GM23338 (cell line): ENCODE measurements around the gene KIRREL3. TPM values are rescaled to one million over a fixed set of nuclear protein-coding genes. Genes with fewer than 3 reads are reported as not detected.

Experiments
- ATAC-seq: fragments of 200-7000 bp; cut with Tn5 transposase; 3 replicates; pipeline ENCODE4 v1.9.1; 2020
- DNase-seq: peaks from one replicate; pipeline ENCODE4 v3.0.0-alpha.2; 2015; ENCODE audit warnings: low spot score
- H2AFZ ChIP-seq: fragments of 200-600 bp; sonication (generic); 2 replicates; pipeline ENCODE4 v1.8.0; 2016; ENCODE audit warnings: antibody characterized with exemption, mild to moderate bottlenecking, moderate library complexity
- H3F3A ChIP-seq: fragments of 200-600 bp; sonication (generic); replicated peaks from 2 replicates; pipeline ENCODE4 v1.8.0; 2017; ENCODE audit warnings: antibody characterized with exemption, mixed run types, low read depth
- H3K27ac ChIP-seq: fragments of 200-600 bp; sonication (generic); 2 replicates; pipeline ENCODE4 v1.6.1; 2016; ENCODE audit warnings: low read depth
- H3K27me3 ChIP-seq: fragments of 200-600 bp; sonication (generic); 2 replicates; pipeline ENCODE4 v1.8.0; 2016; ENCODE audit warnings: mild to moderate bottlenecking, mixed run types, moderate library complexity; ENCODE audit not compliant: insufficient read depth
- H3K36me3 ChIP-seq: fragments of 200-600 bp; sonication (generic); 2 replicates; pipeline ENCODE4 v1.8.0; 2016; ENCODE audit warnings: mild to moderate bottlenecking; ENCODE audit not compliant: insufficient read depth
- H3K4me1 ChIP-seq: fragments of 200-600 bp; sonication (generic); 2 replicates; pipeline ENCODE4 v1.8.0; 2016; ENCODE audit warnings: mild to moderate bottlenecking, moderate library complexity; ENCODE audit not compliant: insufficient read depth
- H3K4me2 ChIP-seq: fragments of 200-600 bp; sonication (generic); 2 replicates; pipeline ENCODE4 v1.7.1; 2017; ENCODE audit warnings: mixed run types
- H3K4me3 ChIP-seq: fragments of 200-600 bp; sonication (generic); 2 replicates; pipeline ENCODE4 v1.6.1; 2016; ENCODE audit warnings: mixed run types
- H3K79me2 ChIP-seq: fragments of 200-600 bp; sonication (generic); replicated peaks from 2 replicates; pipeline ENCODE4 v1.8.0; 2017; ENCODE audit warnings: mild to moderate bottlenecking; ENCODE audit not compliant: insufficient read depth
- H3K9me2 ChIP-seq: fragments of 200-600 bp; sonication (generic); 2 replicates; pipeline ENCODE4 v1.8.0; 2017; ENCODE audit not compliant: insufficient read depth
- H4K20me1 ChIP-seq: fragments of 200-600 bp; sonication (generic); replicated peaks from 2 replicates; pipeline ENCODE4 v1.8.0; 2017; ENCODE audit warnings: mild to moderate bottlenecking; ENCODE audit not compliant: insufficient read depth
- H3K27ac Mint-ChIP-seq: 2 replicates; pipeline ENCODE4 v1.8.0; 2020; ENCODE audit warnings: inconsistent platforms, mild to moderate bottlenecking, moderate library complexity, mixed read lengths
- H3K27me3 Mint-ChIP-seq: 3 replicates; pipeline ENCODE4 v1.8.0; 2022; ENCODE audit warnings: low read depth, mild to moderate bottlenecking, moderate library complexity, mixed read lengths, inconsistent platforms; ENCODE audit not compliant: insufficient read depth, poor library complexity
- H3K36me3 Mint-ChIP-seq: 3 replicates; pipeline ENCODE4 v1.8.0; 2021; ENCODE audit warnings: low read depth, mild to moderate bottlenecking, inconsistent platforms, moderate library complexity, mixed read lengths
- H3K4me1 Mint-ChIP-seq: 3 replicates; pipeline ENCODE4 v1.8.0; 2020; ENCODE audit warnings: mild to moderate bottlenecking, inconsistent platforms, mixed read lengths
- H3K4me3 Mint-ChIP-seq: 3 replicates; pipeline ENCODE4 v1.8.0; 2021; ENCODE audit warnings: moderate library complexity, mild to moderate bottlenecking, inconsistent platforms, mixed read lengths
- H3K9me3 Mint-ChIP-seq: 3 replicates; pipeline ENCODE4 v1.8.0; 2020; ENCODE audit warnings: moderate library complexity, mild to moderate bottlenecking, inconsistent platforms, mixed read lengths
- CREB1 ChIP-seq: fragments of 250-450 bp; sonication (Bioruptor Pico); IDR thresholded peaks from 2 replicates; pipeline ENCODE4 v1.5.0; 2020; ENCODE audit warnings: low read depth, mild to moderate bottlenecking, moderate library complexity
- EZH2phosphoT487 ChIP-seq: fragments of 200-600 bp; sonication (generic); IDR thresholded peaks from one replicate; pipeline ENCODE4 v1.8.1; 2018; ENCODE audit warnings: antibody characterized with exemption; ENCODE audit not compliant: unreplicated experiment
- NANOG ChIP-seq: IDR thresholded peaks from 2 replicates; pipeline ENCODE4 v1.6.1; 2016; ENCODE audit warnings: antibody characterized with exemption, borderline replicate concordance
- POLR2AphosphoS5 ChIP-seq: IDR thresholded peaks from 2 replicates; pipeline ENCODE4 v1.6.1; 2016; ENCODE audit warnings: antibody characterized with exemption, low read depth
- STAT1 ChIP-seq: IDR thresholded peaks from one replicate; pipeline ENCODE4 v1.6.1; 2016; ENCODE audit warnings: antibody characterized with exemption; ENCODE audit not compliant: unreplicated experiment
- ZNF331 ChIP-seq: fragments of 250-450 bp; sonication (Bioruptor Pico); IDR thresholded peaks from 2 replicates; pipeline ENCODE4 v1.5.0; 2020; ENCODE audit warnings: low read depth, mild to moderate bottlenecking, moderate library complexity
- polyA plus RNA-seq: library from polyadenylated mRNA; unstranded; fragments of >200 nt; fragmentation: Nextera tagmentation; extraction: Ambion mirVana; gene quantifications from 2 replicates; pipeline ENCODE4 v1.2.1, GENCODE V29; 2016
- total RNA-seq: library from RNA; depleted of rRNA; stranded (reverse); fragments of >200 nt; shearing (Covaris generic); gene quantifications from 2 replicates; pipeline ENCODE4 v1.2.3, GENCODE V29; 2014
- TF ChIP-seq, protein P1 (sequence below), 2 experiments: fragments of 200-600 bp in 1 of 2; sonication (generic) in 1 of 2; conservative IDR thresholded peaks; 2 replicates each; pipeline versions ENCODE4 v1.5.1 to v1.6.1; 2016 to 2017; ENCODE audit warnings: antibody characterized with exemption in 2 of 2, low read depth in 2 of 2, mild to moderate bottlenecking in 2 of 2, moderate library complexity in 1 of 2
- TF ChIP-seq, protein P2 (sequence below): IDR thresholded peaks from 2 replicates; pipeline ENCODE4 v1.6.1; 2016; ENCODE audit warnings: antibody characterized with exemption
- TF ChIP-seq, protein P3 (sequence below): IDR thresholded peaks from one replicate; pipeline ENCODE4 v1.6.1; 2018; ENCODE audit warnings: antibody characterized with exemption; ENCODE audit not compliant: unreplicated experiment

Gene KIRREL3
- total and polyA plus RNA-seq, 2 experiments from 2014 or later, result 0.13 to 1.5 TPM

DNA sequence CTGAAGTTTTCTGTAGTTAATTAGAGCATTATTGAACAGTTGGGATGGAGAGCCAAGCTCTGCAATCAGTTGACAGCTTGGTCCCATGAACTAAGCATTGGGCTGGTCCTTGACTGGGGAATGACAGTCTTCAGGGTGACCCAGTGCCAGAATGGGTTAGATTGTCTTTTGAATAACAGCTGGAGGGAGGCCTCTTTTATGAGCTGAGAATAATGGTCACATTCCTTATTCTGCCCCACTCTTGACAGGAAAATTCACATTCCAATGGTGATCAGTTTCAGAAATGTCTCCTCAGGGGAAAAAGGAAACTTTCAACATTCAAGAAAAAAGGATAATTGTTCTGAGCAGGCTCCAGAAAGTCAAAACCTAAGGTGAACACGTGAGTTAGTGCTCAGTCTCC lies 113.9 kb downstream of the KIRREL3 start (continued):
- TF ChIP-seq, protein P1, sequence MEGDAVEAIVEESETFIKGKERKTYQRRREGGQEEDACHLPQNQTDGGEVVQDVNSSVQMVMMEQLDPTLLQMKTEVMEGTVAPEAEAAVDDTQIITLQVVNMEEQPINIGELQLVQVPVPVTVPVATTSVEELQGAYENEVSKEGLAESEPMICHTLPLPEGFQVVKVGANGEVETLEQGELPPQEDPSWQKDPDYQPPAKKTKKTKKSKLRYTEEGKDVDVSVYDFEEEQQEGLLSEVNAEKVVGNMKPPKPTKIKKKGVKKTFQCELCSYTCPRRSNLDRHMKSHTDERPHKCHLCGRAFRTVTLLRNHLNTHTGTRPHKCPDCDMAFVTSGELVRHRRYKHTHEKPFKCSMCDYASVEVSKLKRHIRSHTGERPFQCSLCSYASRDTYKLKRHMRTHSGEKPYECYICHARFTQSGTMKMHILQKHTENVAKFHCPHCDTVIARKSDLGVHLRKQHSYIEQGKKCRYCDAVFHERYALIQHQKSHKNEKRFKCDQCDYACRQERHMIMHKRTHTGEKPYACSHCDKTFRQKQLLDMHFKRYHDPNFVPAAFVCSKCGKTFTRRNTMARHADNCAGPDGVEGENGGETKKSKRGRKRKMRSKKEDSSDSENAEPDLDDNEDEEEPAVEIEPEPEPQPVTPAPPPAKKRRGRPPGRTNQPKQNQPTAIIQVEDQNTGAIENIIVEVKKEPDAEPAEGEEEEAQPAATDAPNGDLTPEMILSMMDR (conservative IDR thresholded peaks at IDR 0.05; ENCODE audit: low read depth in 2 of 2), result no peak
- TF ChIP-seq POLR2AphosphoS5 (no peak), EZH2phosphoT487 (no peak), STAT1 (no peak), CREB1 (CRISPR knock-in tag) (no peak), NANOG (no peak), ZNF331 (no peak)
- TF ChIP-seq, protein P2, sequence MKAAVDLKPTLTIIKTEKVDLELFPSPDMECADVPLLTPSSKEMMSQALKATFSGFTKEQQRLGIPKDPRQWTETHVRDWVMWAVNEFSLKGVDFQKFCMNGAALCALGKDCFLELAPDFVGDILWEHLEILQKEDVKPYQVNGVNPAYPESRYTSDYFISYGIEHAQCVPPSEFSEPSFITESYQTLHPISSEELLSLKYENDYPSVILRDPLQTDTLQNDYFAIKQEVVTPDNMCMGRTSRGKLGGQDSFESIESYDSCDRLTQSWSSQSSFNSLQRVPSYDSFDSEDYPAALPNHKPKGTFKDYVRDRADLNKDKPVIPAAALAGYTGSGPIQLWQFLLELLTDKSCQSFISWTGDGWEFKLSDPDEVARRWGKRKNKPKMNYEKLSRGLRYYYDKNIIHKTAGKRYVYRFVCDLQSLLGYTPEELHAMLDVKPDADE, result no peak

DNA sequence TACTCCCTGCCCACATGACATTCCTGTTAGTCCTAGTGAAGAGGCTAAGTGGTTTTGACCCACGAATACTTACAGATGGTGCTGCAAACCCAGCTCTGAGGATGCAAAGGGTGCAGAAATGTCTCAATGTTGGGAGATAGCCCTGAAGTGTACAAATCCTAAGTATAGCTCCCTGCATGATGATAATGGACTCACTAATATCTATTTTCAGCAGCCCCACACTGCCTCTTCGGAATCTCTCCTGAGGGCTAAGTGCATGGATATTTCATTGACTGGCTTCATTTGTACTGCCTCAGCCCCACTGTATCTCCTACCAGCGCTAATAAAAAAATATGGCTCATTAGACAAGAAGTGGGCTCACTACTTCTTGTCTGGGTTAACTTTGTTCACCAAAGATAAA lies 114.5 kb downstream of the KIRREL3 start:
- Histone ChIP-seq H3K36me3 (no peaks in the 10 kb centered on the region), H3K27ac (no peak overlapping the region), H3K4me2 (no peak overlapping the region), H4K20me1 (no peaks in the 10 kb centered on the region), H3K4me3 (no peak overlapping the region), H3K27me3 (no peaks in the 10 kb centered on the region), H3K79me2 (no peaks in the 10 kb centered on the region), H3F3A (no peaks in the 10 kb centered on the region), H2AFZ (no peak overlapping the region), H3K4me1 (peaks cover 8% of the 10 kb centered on the region), H3K9me2 (peaks cover 18% of the 10 kb centered on the region; the same call in 1 of the 2 replicates)
- ATAC-seq (no peak), DNase-seq (no peak)
- Mint-ChIP-seq H3K27me3 (peaks cover 6% of the 10 kb centered on the region), H3K9me3 (no peaks in the 10 kb centered on the region), H3K4me1 (peaks cover 25% of the 10 kb centered on the region), H3K27ac (no peak overlapping the region), H3K36me3 (no peaks in the 10 kb centered on the region), H3K4me3 (no peak overlapping the region)
- TF ChIP-seq, protein P2, result no peak
- TF ChIP-seq, protein P3, sequence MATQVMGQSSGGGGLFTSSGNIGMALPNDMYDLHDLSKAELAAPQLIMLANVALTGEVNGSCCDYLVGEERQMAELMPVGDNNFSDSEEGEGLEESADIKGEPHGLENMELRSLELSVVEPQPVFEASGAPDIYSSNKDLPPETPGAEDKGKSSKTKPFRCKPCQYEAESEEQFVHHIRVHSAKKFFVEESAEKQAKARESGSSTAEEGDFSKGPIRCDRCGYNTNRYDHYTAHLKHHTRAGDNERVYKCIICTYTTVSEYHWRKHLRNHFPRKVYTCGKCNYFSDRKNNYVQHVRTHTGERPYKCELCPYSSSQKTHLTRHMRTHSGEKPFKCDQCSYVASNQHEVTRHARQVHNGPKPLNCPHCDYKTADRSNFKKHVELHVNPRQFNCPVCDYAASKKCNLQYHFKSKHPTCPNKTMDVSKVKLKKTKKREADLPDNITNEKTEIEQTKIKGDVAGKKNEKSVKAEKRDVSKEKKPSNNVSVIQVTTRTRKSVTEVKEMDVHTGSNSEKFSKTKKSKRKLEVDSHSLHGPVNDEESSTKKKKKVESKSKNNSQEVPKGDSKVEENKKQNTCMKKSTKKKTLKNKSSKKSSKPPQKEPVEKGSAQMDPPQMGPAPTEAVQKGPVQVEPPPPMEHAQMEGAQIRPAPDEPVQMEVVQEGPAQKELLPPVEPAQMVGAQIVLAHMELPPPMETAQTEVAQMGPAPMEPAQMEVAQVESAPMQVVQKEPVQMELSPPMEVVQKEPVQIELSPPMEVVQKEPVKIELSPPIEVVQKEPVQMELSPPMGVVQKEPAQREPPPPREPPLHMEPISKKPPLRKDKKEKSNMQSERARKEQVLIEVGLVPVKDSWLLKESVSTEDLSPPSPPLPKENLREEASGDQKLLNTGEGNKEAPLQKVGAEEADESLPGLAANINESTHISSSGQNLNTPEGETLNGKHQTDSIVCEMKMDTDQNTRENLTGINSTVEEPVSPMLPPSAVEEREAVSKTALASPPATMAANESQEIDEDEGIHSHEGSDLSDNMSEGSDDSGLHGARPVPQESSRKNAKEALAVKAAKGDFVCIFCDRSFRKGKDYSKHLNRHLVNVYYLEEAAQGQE, result no peak
- TF ChIP-seq EZH2phosphoT487 (no peak), POLR2AphosphoS5 (no peak)
